CD4-positive, alpha-beta memory T cell (primary cell): Measurements from ENCODE around the gene G6PC2. TPM values are rescaled to one million over a fixed set of nuclear protein-coding genes. Genes with fewer than 3 reads are reported as not detected.
"Not testable (repeated sequence)": the region's sequence is repeated elsewhere in the genome, so short reads cannot be mapped to it uniquely, and the experiment has no call there.

Source experiments
- CTCF ChIA-PET: fragments of 350-600 bp; sonication (Branson Sonifier 250); formaldehyde crosslinking; loops from one replicate; lab custom pipeline; 2021; ENCODE audit warnings: inconsistent platforms; ENCODE audit not compliant: partially characterized antibody; lab: Charles Lee
- POLR2A ChIA-PET: fragments of 350-600 bp; sonication (Branson Sonifier 250); formaldehyde crosslinking; loops from one replicate; lab custom pipeline; 2021; ENCODE audit not compliant: partially characterized antibody; lab: Charles Lee
- DNase-seq, 5 donors: peaks; one replicate each; pipeline versions ENCODE4 v3.0.0 to v3.0.0-alpha.2; 2020 to 2022; ENCODE audit warnings: mixed read lengths in 1 of 5
- H3K27ac ChIP-seq: one replicate; pipeline ENCODE4 v1.7.0; 2013; ENCODE audit warnings: low read depth, low read length
- H3K27me3 ChIP-seq: 2 replicates; pipeline ENCODE4 v1.7.0; 2013; ENCODE audit warnings: mild to moderate bottlenecking, low read length, moderate library complexity; ENCODE audit not compliant: insufficient read depth
- H3K36me3 ChIP-seq: 2 replicates; pipeline ENCODE4 v1.7.0; 2013; ENCODE audit warnings: mild to moderate bottlenecking, low read length, moderate library complexity; ENCODE audit not compliant: insufficient read depth
- H3K4me1 ChIP-seq: 2 replicates; pipeline ENCODE4 v1.7.0; 2013; ENCODE audit warnings: mild to moderate bottlenecking, low read length, moderate library complexity; ENCODE audit not compliant: insufficient read depth
- H3K4me3 ChIP-seq, 2 donors: one replicate each; pipeline ENCODE4 v1.7.0; 2013; ENCODE audit warnings: low read length in 2 of 2, mild to moderate bottlenecking in 1 of 2
- H3K9me3 ChIP-seq, 2 donors: one replicate each; pipeline ENCODE4 v1.7.0; 2013; ENCODE audit warnings: low read length in 2 of 2, control low read depth in 1 of 2; ENCODE audit not compliant: control insufficient read depth in 1 of 2
- H3K27ac Mint-ChIP-seq, 7 donors: one replicate each; pipeline ENCODE4 v1.8.0; 2020 to 2021; ENCODE audit warnings: mixed read lengths in 7 of 7, mild to moderate bottlenecking in 6 of 7, inconsistent platforms in 3 of 7, moderate library complexity in 3 of 7
- H3K27me3 Mint-ChIP-seq, 2 donors: one replicate each; pipeline ENCODE4 v1.8.0; 2020 to 2021; ENCODE audit warnings: mixed read lengths in 2 of 2
- H3K36me3 Mint-ChIP-seq, 2 donors: one replicate each; pipeline ENCODE4 v1.8.0; 2020 to 2021; ENCODE audit warnings: mixed read lengths in 2 of 2, inconsistent platforms in 1 of 2, mild to moderate bottlenecking in 1 of 2
- H3K4me1 Mint-ChIP-seq, 4 donors: one replicate each; pipeline ENCODE4 v1.8.0; 2020 to 2021; ENCODE audit warnings: mixed read lengths in 4 of 4, mild to moderate bottlenecking in 1 of 4
- H3K4me3 Mint-ChIP-seq, 8 donors: one replicate each; pipeline ENCODE4 v1.8.0; 2020 to 2021; ENCODE audit warnings: mixed read lengths in 8 of 8, mild to moderate bottlenecking in 7 of 8, moderate library complexity in 6 of 8, inconsistent platforms in 3 of 8
- H3K9me3 Mint-ChIP-seq, 8 donors: one replicate each; pipeline ENCODE4 v1.8.0; 2020 to 2021; ENCODE audit warnings: mixed read lengths in 8 of 8, mild to moderate bottlenecking in 5 of 8, inconsistent platforms in 3 of 8, moderate library complexity in 1 of 8
- intact Hi-C: fragments of 100-400 bp; cut with micrococcal nuclease; formaldehyde crosslinking; loops from one replicate; pipeline ENCODE4 v1.15.1; 2023
- polyA plus RNA-seq, 2 donors: library from polyadenylated mRNA; unstranded; fragments of 300-500 nt; fragmentation: Illumina TruSeq; gene quantifications; one replicate each; pipeline ENCODE4 v1.2.3, GENCODE V29; 2021
- total RNA-seq, 2 experiments: library from RNA; stranded (reverse); gene quantifications; one replicate each; pipeline ENCODE4 v1.2.3, GENCODE V29; 2021

G6PC2 gene
- total and polyA plus RNA-seq, 4 experiments from 2014 or later: not detected

- no peaks in the 10 kb centered on the region for H3K4me1 ChIP-seq
- H3K27ac ChIP-seq: no peak overlapping the region
- Mint-ChIP-seq H3K4me3 (no peak overlapping the region), H3K9me3 (no peaks in the 10 kb centered on the region), H3K4me1 (no peaks in the 10 kb centered on the region), H3K27me3 (peaks cover 8 to 37% of the 10 kb centered on the region in 2 donors), H3K27ac (no peak overlapping the region), H3K36me3 (no peaks in the 10 kb centered on the region)
- no peaks in the 10 kb centered on the region for H3K27me3 ChIP-seq
- CTCF ChIA-PET: interaction anchor here (2.3 kb wide), 1 partner anchor 9 kb away, joined by 6 read pairs; no protein-coding TSS in a partner anchor
- no peaks in the 10 kb centered on the region for H3K9me3 ChIP-seq
- POLR2A ChIA-PET: no interaction called here
- no peak for DNase-seq
- H3K36me3 ChIP-seq: no peaks in the 10 kb centered on the region
- H3K4me3 ChIP-seq: no peak overlapping the region
- intact Hi-C loops: no loop called here
Measured at GRCh38 chr2:168930242-168930641, 29.2 kb downstream of the G6PC2 start.

- H3K9me3 Mint-ChIP-seq, H3K9me3 ChIP-seq, H3K4me3 Mint-ChIP-seq, CTCF ChIA-PET, H3K4me1 Mint-ChIP-seq, DNase-seq, H3K27ac ChIP-seq, H3K27ac Mint-ChIP-seq, H3K27me3 ChIP-seq, H3K36me3 Mint-ChIP-seq, intact Hi-C loops, H3K4me1 ChIP-seq, POLR2A ChIA-PET, H3K4me3 ChIP-seq, H3K36me3 ChIP-seq: not testable (repeated sequence)
- peaks cover 5 to 25% of the 10 kb centered on the region in 2 donors for H3K27me3 Mint-ChIP-seq
Measured at GRCh38 chr2:168932174-168932573, 31.1 kb downstream of the G6PC2 start.

- H3K27ac ChIP-seq: no peak overlapping the region
- no peaks in the 10 kb centered on the region for H3K9me3 Mint-ChIP-seq
- H3K27ac Mint-ChIP-seq: no peak overlapping the region
- no peak for DNase-seq
- ChIA-PET POLR2A (no interaction called here), CTCF (interaction anchor here (1.4 to 1.5 kb wide), 2 partner anchors 24 to 598 kb away, joined by 3 read pairs; no protein-coding TSS in a partner anchor)
- H3K27me3 Mint-ChIP-seq: peaks cover 1 to 17% of the 10 kb centered on the region in 2 donors
- no peaks in the 10 kb centered on the region for H3K4me1 ChIP-seq
- no peak overlapping the region for H3K4me3 Mint-ChIP-seq
- no peaks in the 10 kb centered on the region for H3K36me3 Mint-ChIP-seq
- no peaks in the 10 kb centered on the region for H3K36me3 ChIP-seq
- intact Hi-C loops: no loop called here
- no peak overlapping the region for H3K4me3 ChIP-seq
- H3K9me3 ChIP-seq: no peaks in the 10 kb centered on the region
- no peaks in the 10 kb centered on the region for H3K27me3 ChIP-seq
- no peaks in the 10 kb centered on the region for H3K4me1 Mint-ChIP-seq
Measured at GRCh38 chr2:168934826-168935225, 33.7 kb downstream of the G6PC2 start.

GRCh38 chr2:168935810-168936581 lies 34.9 kb downstream of the G6PC2 start:
- Mint-ChIP-seq H3K4me3 (no peak overlapping the region), H3K27ac (no peak overlapping the region), H3K4me1 (no peaks in the 10 kb centered on the region), H3K9me3 (no peaks in the 10 kb centered on the region), H3K36me3 (no peaks in the 10 kb centered on the region), H3K27me3 (peaks cover 1 to 13% of the 10 kb centered on the region in 2 donors)
- DNase-seq: no peak
- no peaks in the 10 kb centered on the region for H3K36me3 ChIP-seq
- intact Hi-C loops: no loop called here
- no peaks in the 10 kb centered on the region for H3K9me3 ChIP-seq
- no peak overlapping the region for H3K27ac ChIP-seq
- no peaks in the 10 kb centered on the region for H3K27me3 ChIP-seq
- no peaks in the 10 kb centered on the region for H3K4me1 ChIP-seq
- H3K4me3 ChIP-seq: no peak overlapping the region
- POLR2A ChIA-PET: no interaction called here
- CTCF ChIA-PET: interaction anchor here (1.4 to 2.1 kb wide), 3 partner anchors 10 to 599 kb away, joined by 3 to 6 read pairs (median 3); no protein-coding TSS in a partner anchor

- no peaks in the 10 kb centered on the region for H3K27me3 ChIP-seq
- no peak for DNase-seq
- Mint-ChIP-seq H3K4me1 (no peaks in the 10 kb centered on the region), H3K9me3 (no peaks in the 10 kb centered on the region), H3K27me3 (peaks cover 1 to 5% of the 10 kb centered on the region in 2 donors), H3K27ac (no peak overlapping the region), H3K4me3 (no peak overlapping the region), H3K36me3 (no peaks in the 10 kb centered on the region)
- H3K9me3 ChIP-seq: no peaks in the 10 kb centered on the region
- ChIA-PET CTCF (no interaction called here), POLR2A (no interaction called here)
- intact Hi-C loops: no loop called here
- no peak overlapping the region for H3K27ac ChIP-seq
- no peaks in the 10 kb centered on the region for H3K4me1 ChIP-seq
- no peak overlapping the region for H3K4me3 ChIP-seq
- H3K36me3 ChIP-seq: no peaks in the 10 kb centered on the region
Measured at GRCh38 chr2:168939061-168939460, 38.0 kb downstream of the G6PC2 start.

- Mint-ChIP-seq H3K4me1 (no peaks in the 10 kb centered on the region), H3K27me3 (peaks cover 1 to 5% of the 10 kb centered on the region in 2 donors), H3K9me3 (no peaks in the 10 kb centered on the region), H3K27ac (no peak overlapping the region), H3K4me3 (no peak overlapping the region), H3K36me3 (no peaks in the 10 kb centered on the region)
- CTCF ChIA-PET: interaction anchor here (0.8 to 1.4 kb wide), 5 partner anchors 9 to 603 kb away, joined by 3 to 5 read pairs (median 4); no protein-coding TSS in a partner anchor
- Histone ChIP-seq H3K27ac (no peak overlapping the region), H3K4me1 (no peaks in the 10 kb centered on the region), H3K36me3 (no peaks in the 10 kb centered on the region), H3K4me3 (no peak overlapping the region), H3K27me3 (no peaks in the 10 kb centered on the region), H3K9me3 (no peaks in the 10 kb centered on the region)
- POLR2A ChIA-PET: no interaction called here
- intact Hi-C loops: no loop called here
- no peak for DNase-seq
Measured at GRCh38 chr2:168939918-168940317, 38.8 kb downstream of the G6PC2 start.

- Mint-ChIP-seq H3K27ac (no peak overlapping the region), H3K4me1 (no peaks in the 10 kb centered on the region), H3K27me3 (peaks cover 0 to 2% of the 10 kb centered on the region in 2 donors), H3K9me3 (peaks cover 0 to 1% (median 0%) of the 10 kb centered on the region in 8 donors), H3K36me3 (no peaks in the 10 kb centered on the region), H3K4me3 (no peak overlapping the region)
- Histone ChIP-seq H3K27ac (no peak overlapping the region), H3K4me3 (no peak overlapping the region), H3K36me3 (no peaks in the 10 kb centered on the region), H3K27me3 (no peaks in the 10 kb centered on the region), H3K4me1 (no peaks in the 10 kb centered on the region), H3K9me3 (no peaks in the 10 kb centered on the region)
- DNase-seq: no peak
- intact Hi-C loops: no loop called here
- POLR2A ChIA-PET: no interaction called here
- CTCF ChIA-PET: interaction anchor here (1.4 kb wide), 1 partner anchor 605 kb away, joined by 3 read pairs; no protein-coding TSS in a partner anchor
Measured at GRCh38 chr2:168941297-168941696, 40.2 kb downstream of the G6PC2 start.
